ENCODE measurements around the gene TRIM26.

DNA sequence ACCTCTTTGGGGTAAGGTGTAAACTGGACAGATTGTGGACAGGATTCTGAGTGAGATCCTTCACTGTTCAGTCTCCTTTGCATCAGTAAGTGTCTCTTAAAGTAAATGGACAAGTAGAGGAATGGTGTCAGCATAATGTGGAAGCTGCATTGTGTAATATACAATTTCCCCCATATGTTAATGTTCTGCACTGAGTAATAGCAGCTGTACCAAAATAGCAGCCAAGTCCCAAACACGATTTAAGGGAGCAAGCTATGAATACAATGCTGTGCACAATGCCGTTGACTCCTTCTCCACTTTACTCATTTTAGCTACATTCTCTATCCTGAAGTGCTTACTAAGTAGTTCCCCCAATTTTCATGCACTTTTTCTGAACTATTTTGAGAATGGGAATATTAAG lies 21.1 kb upstream of the TRIM26 start:
- TF ChIP-seq, protein P1, sequence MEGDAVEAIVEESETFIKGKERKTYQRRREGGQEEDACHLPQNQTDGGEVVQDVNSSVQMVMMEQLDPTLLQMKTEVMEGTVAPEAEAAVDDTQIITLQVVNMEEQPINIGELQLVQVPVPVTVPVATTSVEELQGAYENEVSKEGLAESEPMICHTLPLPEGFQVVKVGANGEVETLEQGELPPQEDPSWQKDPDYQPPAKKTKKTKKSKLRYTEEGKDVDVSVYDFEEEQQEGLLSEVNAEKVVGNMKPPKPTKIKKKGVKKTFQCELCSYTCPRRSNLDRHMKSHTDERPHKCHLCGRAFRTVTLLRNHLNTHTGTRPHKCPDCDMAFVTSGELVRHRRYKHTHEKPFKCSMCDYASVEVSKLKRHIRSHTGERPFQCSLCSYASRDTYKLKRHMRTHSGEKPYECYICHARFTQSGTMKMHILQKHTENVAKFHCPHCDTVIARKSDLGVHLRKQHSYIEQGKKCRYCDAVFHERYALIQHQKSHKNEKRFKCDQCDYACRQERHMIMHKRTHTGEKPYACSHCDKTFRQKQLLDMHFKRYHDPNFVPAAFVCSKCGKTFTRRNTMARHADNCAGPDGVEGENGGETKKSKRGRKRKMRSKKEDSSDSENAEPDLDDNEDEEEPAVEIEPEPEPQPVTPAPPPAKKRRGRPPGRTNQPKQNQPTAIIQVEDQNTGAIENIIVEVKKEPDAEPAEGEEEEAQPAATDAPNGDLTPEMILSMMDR (IDR thresholded peaks at IDR 0.05): no peak
- TF ChIP-seq POLR2A (IDR thresholded peaks at IDR 0.05): no peak
